Vagina (tissue), 2 donors: Measurements from ENCODE around the gene SPATA1. TPM values are rescaled to one million over a fixed set of nuclear protein-coding genes. Genes with fewer than 3 reads are reported as not detected.

Experiments used
- DNase-seq, 2 donors: peaks; one replicate each; pipeline ENCODE4 v3.0.0-alpha.2; 2017; ENCODE audit errors: extremely low spot score in 2 of 2
- H3K27ac ChIP-seq: fragments of 200-600 bp; sonication (generic); one replicate; pipeline ENCODE4 v1.5.1; 2019
- H3K27me3 ChIP-seq: fragments of 200-600 bp; sonication (generic); one replicate; pipeline ENCODE4 v1.5.1; 2019
- H3K36me3 ChIP-seq, 2 donors: fragments of 200-600 bp; sonication (generic); one replicate each; pipeline ENCODE4 v1.5.1; 2017 to 2019
- H3K4me1 ChIP-seq: fragments of 200-600 bp; sonication (generic); one replicate; pipeline ENCODE4 v1.5.1; 2019
- H3K4me3 ChIP-seq, 2 donors: fragments of 200-600 bp; sonication (generic); 1 replicate in 1 of 2; 2 replicates in 1 of 2; pipeline ENCODE4 v1.5.1; 2016 to 2019
- H3K9me3 ChIP-seq: fragments of 200-600 bp; sonication (generic); one replicate; pipeline ENCODE4 v1.5.1; 2019
- POLR2A ChIP-seq, 2 donors: fragments of 450-650 bp; IDR thresholded peaks; one replicate each; pipeline ENCODE4 v1.6.1; 2017; ENCODE audit warnings: antibody characterized with exemption in 2 of 2, mild to moderate bottlenecking in 2 of 2, moderate library complexity in 2 of 2
- POLR2AphosphoS5 ChIP-seq, 2 donors: sonication (generic); formaldehyde crosslinking; IDR thresholded peaks; one replicate each; pipeline ENCODE4 v1.9.0; 2017; ENCODE audit warnings: antibody characterized with exemption in 2 of 2, mild to moderate bottlenecking in 2 of 2, low read depth in 1 of 2; ENCODE audit not compliant: insufficient read depth in 1 of 2
- intact Hi-C: fragments of 100-400 bp; cut with DNase I; formaldehyde crosslinking; loops from one replicate; pipeline ENCODE4 v1.15.1; 2023
- total RNA-seq: library from RNA; depleted of rRNA; stranded (reverse); fragments of >200 nt; gene quantifications from one replicate; pipeline ENCODE4 v1.2.3, GENCODE V29; 2016
- TF ChIP-seq, protein P1 (sequence below), 3 experiments: fragments of 450-650 bp in 2 of 3; fragments of 200-600 bp in 1 of 3; sonication (generic) in 1 of 3; IDR thresholded peaks; one replicate each; pipeline ENCODE4 v1.5.1; 2017 to 2019; ENCODE audit warnings: antibody characterized with exemption in 3 of 3, mild to moderate bottlenecking in 2 of 3, moderate library complexity in 2 of 3

Gene SPATA1
- total RNA-seq, 1 donor from 2014 or later, result 0.25 TPM

DNA sequence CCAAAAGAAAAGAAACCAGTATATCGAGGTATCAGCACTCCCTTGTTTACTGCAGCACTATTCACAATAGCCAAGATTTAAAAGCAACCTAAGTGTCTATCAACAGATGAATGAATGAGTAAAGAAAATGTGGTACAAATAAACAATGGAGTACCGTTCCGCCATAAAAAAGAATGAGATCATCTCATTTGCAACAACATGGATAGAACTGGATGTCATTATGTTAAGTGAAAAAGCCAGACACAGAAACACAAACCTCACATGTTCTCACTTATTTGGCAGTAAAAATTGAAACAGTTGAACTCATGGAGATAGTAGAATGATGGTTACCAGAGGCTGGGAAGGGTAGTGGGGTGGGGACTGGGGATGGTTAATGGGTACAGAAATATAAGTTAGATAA is 4.5 kb downstream of the SPATA1 start:
- Histone ChIP-seq H3K9me3 (no peaks in the 10 kb centered on the region), H3K36me3 (no peaks in the 10 kb centered on the region), H3K4me3 (no peak overlapping the region)

DNA sequence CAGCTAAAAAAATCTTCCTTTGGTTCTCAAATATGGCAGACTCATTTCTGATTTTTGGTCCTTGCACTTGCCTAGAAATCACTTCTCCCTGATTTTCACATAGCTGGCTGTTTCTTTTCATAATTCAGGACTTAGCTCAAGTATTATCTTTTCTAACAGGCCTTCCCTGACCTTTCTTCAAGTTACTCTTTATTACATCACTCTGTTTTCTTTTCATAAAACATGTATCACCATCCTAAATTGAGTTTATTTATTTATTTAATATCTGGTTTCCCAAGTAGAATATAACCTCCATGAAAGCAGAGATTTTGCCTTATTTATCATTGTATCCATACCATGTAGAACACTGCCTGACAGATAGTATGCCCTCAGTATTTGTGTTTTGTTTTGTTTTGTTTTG is 18.4 kb downstream of the SPATA1 start:
- intact Hi-C loops, result no loop called here
- H3K27ac ChIP-seq, result no peak overlapping the region
- H3K36me3 ChIP-seq, result no peaks in the 10 kb centered on the region
- H3K4me3 ChIP-seq, result no peak overlapping the region
- H3K4me1 ChIP-seq, result no peaks in the 10 kb centered on the region
- H3K27me3 ChIP-seq, result no peaks in the 10 kb centered on the region
- DNase-seq, result no peak
- TF ChIP-seq POLR2AphosphoS5 (IDR thresholded peaks at IDR 0.05; ENCODE audit: insufficient read depth in 1 of 2, low read depth in 1 of 2) (no peak), POLR2A (IDR thresholded peaks at IDR 0.05) (no peak)
- TF ChIP-seq, protein P1, sequence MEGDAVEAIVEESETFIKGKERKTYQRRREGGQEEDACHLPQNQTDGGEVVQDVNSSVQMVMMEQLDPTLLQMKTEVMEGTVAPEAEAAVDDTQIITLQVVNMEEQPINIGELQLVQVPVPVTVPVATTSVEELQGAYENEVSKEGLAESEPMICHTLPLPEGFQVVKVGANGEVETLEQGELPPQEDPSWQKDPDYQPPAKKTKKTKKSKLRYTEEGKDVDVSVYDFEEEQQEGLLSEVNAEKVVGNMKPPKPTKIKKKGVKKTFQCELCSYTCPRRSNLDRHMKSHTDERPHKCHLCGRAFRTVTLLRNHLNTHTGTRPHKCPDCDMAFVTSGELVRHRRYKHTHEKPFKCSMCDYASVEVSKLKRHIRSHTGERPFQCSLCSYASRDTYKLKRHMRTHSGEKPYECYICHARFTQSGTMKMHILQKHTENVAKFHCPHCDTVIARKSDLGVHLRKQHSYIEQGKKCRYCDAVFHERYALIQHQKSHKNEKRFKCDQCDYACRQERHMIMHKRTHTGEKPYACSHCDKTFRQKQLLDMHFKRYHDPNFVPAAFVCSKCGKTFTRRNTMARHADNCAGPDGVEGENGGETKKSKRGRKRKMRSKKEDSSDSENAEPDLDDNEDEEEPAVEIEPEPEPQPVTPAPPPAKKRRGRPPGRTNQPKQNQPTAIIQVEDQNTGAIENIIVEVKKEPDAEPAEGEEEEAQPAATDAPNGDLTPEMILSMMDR (IDR thresholded peaks at IDR 0.05), result no peak
- H3K9me3 ChIP-seq, result no peaks in the 10 kb centered on the region

More for the DNA sequence above, 4.5 kb downstream of the SPATA1 start:
- peaks cover 7% of the 10 kb centered on the region for H3K4me1 ChIP-seq
- intact Hi-C loops, result no loop called here
- TF ChIP-seq POLR2AphosphoS5 (IDR thresholded peaks at IDR 0.05; ENCODE audit: insufficient read depth in 1 of 2, low read depth in 1 of 2) (no peak), POLR2A (IDR thresholded peaks at IDR 0.05) (no peak)
- TF ChIP-seq, protein P1 (IDR thresholded peaks at IDR 0.05), result no peak
- H3K27me3 ChIP-seq, result no peaks in the 10 kb centered on the region
- DNase-seq, result no peak
- no peak overlapping the region for H3K27ac ChIP-seq

DNA sequence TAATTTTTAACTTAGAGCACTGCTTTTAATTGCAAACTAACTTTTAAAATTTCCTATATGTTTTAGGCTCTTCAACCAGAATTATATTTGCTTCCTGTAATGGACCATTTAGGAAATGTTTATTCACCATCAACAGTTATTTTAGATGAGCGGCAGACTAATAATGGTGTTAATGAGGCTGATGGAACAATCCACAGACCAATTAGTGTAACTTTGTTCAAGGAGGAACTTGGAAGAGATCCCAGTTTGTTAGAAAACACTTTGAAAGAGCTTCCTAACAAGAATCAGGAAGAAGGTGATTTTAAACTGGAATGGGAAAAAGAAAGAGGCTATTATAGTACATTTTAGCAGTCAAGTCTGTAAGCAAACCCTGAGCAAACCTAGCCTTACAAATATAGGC is 19.6 kb downstream of the SPATA1 start:
- H3K27me3 ChIP-seq, result no peaks in the 10 kb centered on the region
- H3K4me3 ChIP-seq, result no peak overlapping the region
- intact Hi-C loops, result no loop called here
- no peak overlapping the region for H3K27ac ChIP-seq
- no peaks in the 10 kb centered on the region for H3K36me3 ChIP-seq
- no peaks in the 10 kb centered on the region for H3K9me3 ChIP-seq
- TF ChIP-seq, protein P1 (IDR thresholded peaks at IDR 0.05), result no peak
- TF ChIP-seq POLR2A (IDR thresholded peaks at IDR 0.05) (no peak), POLR2AphosphoS5 (IDR thresholded peaks at IDR 0.05; ENCODE audit: insufficient read depth in 1 of 2, low read depth in 1 of 2) (no peak)
- H3K4me1 ChIP-seq, result no peaks in the 10 kb centered on the region
- DNase-seq, result no peak

DNA sequence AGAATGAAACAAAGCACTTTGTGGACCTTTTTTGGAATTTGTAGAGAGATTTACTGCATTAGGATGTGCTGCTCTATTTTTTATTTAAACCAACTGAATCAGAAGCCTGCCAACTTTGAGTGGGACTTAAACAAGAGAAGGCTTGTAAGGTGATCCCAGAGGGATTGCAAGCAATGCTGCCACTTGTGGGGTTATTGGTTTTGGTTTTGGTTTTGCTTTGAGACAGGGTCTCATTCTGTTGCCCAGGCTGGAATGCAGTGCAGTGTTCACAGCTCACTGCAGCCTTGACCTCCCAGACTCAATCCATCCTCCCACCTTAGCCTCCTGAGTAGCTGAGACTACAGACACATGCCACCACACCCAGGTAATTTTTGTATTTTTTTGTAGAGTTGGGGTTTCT is 32.4 kb downstream of the SPATA1 start:
- no peaks in the 10 kb centered on the region for H3K9me3 ChIP-seq
- intact Hi-C loops, result no loop called here
- DNase-seq, result no peak
- H3K27ac ChIP-seq, result no peak overlapping the region
- no peaks in the 10 kb centered on the region for H3K4me1 ChIP-seq
- H3K27me3 ChIP-seq, result no peaks in the 10 kb centered on the region
- no peaks in the 10 kb centered on the region for H3K36me3 ChIP-seq
- H3K4me3 ChIP-seq, result no peak overlapping the region
- no peak for TF ChIP-seq POLR2A (IDR thresholded peaks at IDR 0.05)

DNA sequence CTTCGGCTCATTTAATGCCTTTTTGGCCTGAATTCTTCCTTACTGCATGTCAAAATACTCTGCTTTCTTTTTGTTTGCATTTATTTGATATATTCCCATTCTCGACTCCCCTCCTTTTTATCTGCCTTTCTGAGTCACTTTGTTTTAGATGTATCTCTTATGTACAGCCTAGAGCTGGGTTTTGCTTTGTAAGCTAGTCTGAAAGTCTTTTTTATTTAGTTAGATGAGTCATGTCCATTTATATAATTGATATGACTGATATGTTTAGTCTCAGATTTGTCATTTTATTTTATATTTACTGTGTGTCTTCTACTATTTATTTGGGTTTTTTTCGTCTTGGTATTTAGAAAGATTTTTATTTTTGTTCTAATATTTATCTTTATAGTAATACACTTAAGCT is 33.8 kb downstream of the SPATA1 start:
- intact Hi-C loops, result no loop called here
- Histone ChIP-seq H3K27ac (no peak overlapping the region), H3K9me3 (no peaks in the 10 kb centered on the region), H3K4me3 (no peak overlapping the region), H3K27me3 (no peaks in the 10 kb centered on the region), H3K36me3 (no peaks in the 10 kb centered on the region), H3K4me1 (no peaks in the 10 kb centered on the region)
- DNase-seq, result no peak
- TF ChIP-seq POLR2AphosphoS5 (IDR thresholded peaks at IDR 0.05; ENCODE audit: insufficient read depth in 1 of 2, low read depth in 1 of 2) (no peak), POLR2A (IDR thresholded peaks at IDR 0.05) (no peak)
- TF ChIP-seq, protein P1 (IDR thresholded peaks at IDR 0.05), result no peak

DNA sequence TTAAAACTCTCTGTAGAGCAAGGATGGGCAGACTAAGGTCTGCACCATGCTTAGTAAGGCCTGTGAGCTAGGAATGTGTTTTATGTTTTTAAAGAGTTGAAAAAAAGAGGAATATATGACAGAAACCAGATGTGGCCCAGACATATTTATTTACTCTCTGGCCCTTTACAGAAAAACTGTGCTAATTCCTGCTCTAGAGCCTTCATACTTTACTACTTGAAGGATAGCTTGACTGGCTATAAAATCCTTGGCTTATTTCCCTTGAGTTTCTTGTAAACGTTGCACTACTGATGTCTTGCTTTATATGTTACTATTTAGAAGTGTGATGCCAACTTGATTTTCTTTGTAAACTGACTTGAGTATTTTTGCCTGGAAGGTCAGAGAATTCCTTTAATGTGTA is 34.6 kb downstream of the SPATA1 start:
- H3K4me1 ChIP-seq, result no peaks in the 10 kb centered on the region
- H3K4me3 ChIP-seq, result no peak overlapping the region
- H3K36me3 ChIP-seq, result no peaks in the 10 kb centered on the region
- no peak for DNase-seq
- H3K9me3 ChIP-seq, result no peaks in the 10 kb centered on the region
- TF ChIP-seq POLR2A (IDR thresholded peaks at IDR 0.05) (no peak), POLR2AphosphoS5 (IDR thresholded peaks at IDR 0.05; ENCODE audit: insufficient read depth in 1 of 2, low read depth in 1 of 2) (no peak)
- TF ChIP-seq, protein P1 (IDR thresholded peaks at IDR 0.05), result no peak
- H3K27me3 ChIP-seq, result no peaks in the 10 kb centered on the region
- H3K27ac ChIP-seq, result no peak overlapping the region
- intact Hi-C loops, result no loop called here
